ENCODE results near the gene DENND4B. TPM values are rescaled to one million over a fixed set of nuclear protein-coding genes. Genes with fewer than 3 reads are reported as not detected.

The DENND4B gene
- total RNA-seq, 6 experiments from 2014 or later: 13.0 to 27.5 (median 20.2) TPM

GRCh38 chr1:153945795-153946621 is 510 bp downstream of the DENND4B start:
- WGBS (ENCODE audit: insufficient coverage, low coverage, low lambda C conversion rate, missing lambda C conversion rate): 0% methylated on average over 5 of the region's 95 CpGs
- DNase-seq: peak; percentile 93 to 96 (median 94)
- intact Hi-C loops (cut with DNase I): no loop called here

GRCh38 chr1:153945131-153945794 is 1.3 kb downstream of the DENND4B start:
- H3K9me3 ChIP-seq: no peaks in the 10 kb centered on the region
- no peaks in the 10 kb centered on the region for H3K27me3 ChIP-seq
- H3K4me3 ChIP-seq: peak overlapping the region; percentile 93 to 99 (median 94)
- peak in 2 of 3 donors; percentile 60 to 76 for DNase-seq
- H3K27ac ChIP-seq: peak overlapping the region; percentile 97 to 100 (median 100)
- H3K4me1 ChIP-seq: peaks cover 0 to 34% (median 16%) of the 10 kb centered on the region in 4 donors
- intact Hi-C loops (cut with DNase I): no loop called here
- 28% methylated on average over 7 of the region's 12 CpGs for WGBS (ENCODE audit: insufficient coverage, low coverage, low lambda C conversion rate, missing lambda C conversion rate)
- ATAC-seq: peak; percentile 5 to 17 (median 8)
- no peak for TF ChIP-seq CTCF (IDR thresholded peaks at IDR 0.05)
- no peak for TF ChIP-seq POLR2A (IDR thresholded peaks at IDR 0.05)
- H3K36me3 ChIP-seq: peaks cover 0 to 15% (median 5%) of the 10 kb centered on the region in 4 donors

More at GRCh38 chr1:153945795-153946621, 510 bp downstream of the DENND4B start:
- H3K4me3 ChIP-seq: peak overlapping the region; percentile 93 to 99 (median 94)
- H3K9me3 ChIP-seq: no peaks in the 10 kb centered on the region
- H3K27me3 ChIP-seq: no peaks in the 10 kb centered on the region
- H3K36me3 ChIP-seq: peaks cover 0 to 17% (median 9%) of the 10 kb centered on the region in 4 donors
- peak; percentile 73 to 80 (median 77) for ATAC-seq
- H3K27ac ChIP-seq: peak overlapping the region; percentile 97 to 100 (median 100)
- TF ChIP-seq POLR2A (IDR thresholded peaks at IDR 0.05) (peak; percentile 66), CTCF (IDR thresholded peaks at IDR 0.05) (no peak)
- peaks cover 0 to 34% (median 16%) of the 10 kb centered on the region in 4 donors for H3K4me1 ChIP-seq

DNA sequence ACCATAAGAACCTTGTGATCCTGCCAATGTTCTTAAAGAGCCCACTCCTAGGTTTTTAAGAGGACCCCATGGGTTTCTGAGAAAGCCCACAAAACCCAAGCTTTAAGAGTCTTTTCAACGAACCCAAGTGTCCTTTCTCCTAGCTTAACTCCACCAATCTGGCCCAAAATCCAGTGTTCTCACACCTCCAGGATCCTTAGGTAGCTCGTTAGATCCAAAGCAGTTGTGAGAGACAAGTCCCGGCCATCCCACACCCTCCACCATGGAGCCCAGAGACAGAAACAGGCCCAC is 1.7 kb downstream of the DENND4B start:
- intact Hi-C loops (cut with DNase I): no loop called here
- ATAC-seq: no peak
- TF ChIP-seq POLR2A (IDR thresholded peaks at IDR 0.05): no peak
- TF ChIP-seq CTCF (IDR thresholded peaks at IDR 0.05): no peak
- H3K4me1 ChIP-seq: peaks cover 0 to 34% (median 16%) of the 10 kb centered on the region in 4 donors
- H3K36me3 ChIP-seq: peaks cover 0 to 15% (median 5%) of the 10 kb centered on the region in 4 donors
- H3K27ac ChIP-seq: peak overlapping the region; percentile 97 to 100 (median 100)
- DNase-seq: no peak
- WGBS (ENCODE audit: insufficient coverage, low coverage, low lambda C conversion rate, missing lambda C conversion rate): 59% methylated on average over 3 of the region's 3 CpGs
- peak overlapping the region; percentile 93 to 99 (median 94) for H3K4me3 ChIP-seq
- H3K27me3 ChIP-seq: no peaks in the 10 kb centered on the region
- H3K9me3 ChIP-seq: no peaks in the 10 kb centered on the region

DNA sequence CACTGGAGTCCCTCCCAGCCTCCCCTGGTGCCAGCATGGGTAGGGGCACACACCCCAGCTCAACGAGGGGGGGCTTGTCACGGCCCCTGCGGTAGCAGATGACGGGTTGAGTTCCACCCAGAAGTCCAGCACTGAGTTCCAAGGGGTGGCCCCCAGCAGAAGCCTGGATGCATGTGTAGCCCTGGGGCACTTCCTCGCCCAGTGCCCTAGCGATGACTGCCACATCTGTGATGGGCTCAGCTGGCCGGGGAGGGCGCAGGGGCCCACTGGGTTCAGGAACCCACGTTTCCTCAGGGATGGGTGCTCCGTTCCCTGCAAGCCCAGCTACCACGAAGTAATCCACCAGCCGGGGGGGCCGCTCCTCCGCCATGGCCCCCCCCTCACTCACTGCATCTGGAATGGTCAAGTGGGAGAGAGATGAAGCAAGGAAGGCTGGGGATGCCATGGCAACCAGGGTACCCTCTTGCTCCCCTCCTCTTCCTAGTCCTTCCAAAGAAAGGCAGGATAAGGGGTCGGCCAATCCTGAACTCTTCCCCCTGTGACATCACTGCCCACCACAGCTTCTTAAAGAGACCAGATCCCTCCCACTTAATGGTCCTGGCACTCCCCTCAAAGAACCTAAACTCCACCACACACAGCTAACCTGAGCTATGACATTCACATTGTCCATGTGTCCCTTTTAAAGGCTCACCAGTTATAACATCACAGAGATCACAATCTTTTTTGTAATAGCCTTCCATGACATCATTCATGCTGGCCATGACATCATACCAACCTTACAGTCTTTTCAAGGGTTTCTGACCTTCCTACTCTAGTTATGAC is 2.3 kb downstream of the DENND4B start:
- Histone ChIP-seq H3K27me3 (no peaks in the 10 kb centered on the region), H3K4me3 (peak overlapping the region in 2 of 3 donors; percentile 93 to 99), H3K4me1 (peaks cover 0 to 34% (median 16%) of the 10 kb centered on the region in 4 donors), H3K36me3 (peaks cover 0 to 17% (median 4%) of the 10 kb centered on the region in 4 donors), H3K27ac (peak overlapping the region; percentile 97 to 100 (median 100)), H3K9me3 (no peaks in the 10 kb centered on the region)
- intact Hi-C loops (cut with DNase I): no loop called here
- ATAC-seq (no peak), DNase-seq (peak in 1 of 3 donors; percentile 56)
- no peak for TF ChIP-seq CTCF (IDR thresholded peaks at IDR 0.05)
- TF ChIP-seq POLR2A (IDR thresholded peaks at IDR 0.05): no peak
- 57% methylated on average over 1 of the region's 15 CpGs for WGBS (ENCODE audit: insufficient coverage, low coverage, low lambda C conversion rate, missing lambda C conversion rate)

Data from right lobe of liver (tissue), 6 donors.